GM12872 (cell line): ENCODE measurements around the gene ASB8.

Experiments used
- TF ChIP-seq, protein P1 (sequence below): IDR thresholded peaks from 3 replicates; pipeline ENCODE4 v1.5.1; 2011; ENCODE audit warnings: low read depth, mild to moderate bottlenecking, low read length, moderate library complexity; ENCODE audit not compliant: insufficient read depth

The ASB8 gene

DNA sequence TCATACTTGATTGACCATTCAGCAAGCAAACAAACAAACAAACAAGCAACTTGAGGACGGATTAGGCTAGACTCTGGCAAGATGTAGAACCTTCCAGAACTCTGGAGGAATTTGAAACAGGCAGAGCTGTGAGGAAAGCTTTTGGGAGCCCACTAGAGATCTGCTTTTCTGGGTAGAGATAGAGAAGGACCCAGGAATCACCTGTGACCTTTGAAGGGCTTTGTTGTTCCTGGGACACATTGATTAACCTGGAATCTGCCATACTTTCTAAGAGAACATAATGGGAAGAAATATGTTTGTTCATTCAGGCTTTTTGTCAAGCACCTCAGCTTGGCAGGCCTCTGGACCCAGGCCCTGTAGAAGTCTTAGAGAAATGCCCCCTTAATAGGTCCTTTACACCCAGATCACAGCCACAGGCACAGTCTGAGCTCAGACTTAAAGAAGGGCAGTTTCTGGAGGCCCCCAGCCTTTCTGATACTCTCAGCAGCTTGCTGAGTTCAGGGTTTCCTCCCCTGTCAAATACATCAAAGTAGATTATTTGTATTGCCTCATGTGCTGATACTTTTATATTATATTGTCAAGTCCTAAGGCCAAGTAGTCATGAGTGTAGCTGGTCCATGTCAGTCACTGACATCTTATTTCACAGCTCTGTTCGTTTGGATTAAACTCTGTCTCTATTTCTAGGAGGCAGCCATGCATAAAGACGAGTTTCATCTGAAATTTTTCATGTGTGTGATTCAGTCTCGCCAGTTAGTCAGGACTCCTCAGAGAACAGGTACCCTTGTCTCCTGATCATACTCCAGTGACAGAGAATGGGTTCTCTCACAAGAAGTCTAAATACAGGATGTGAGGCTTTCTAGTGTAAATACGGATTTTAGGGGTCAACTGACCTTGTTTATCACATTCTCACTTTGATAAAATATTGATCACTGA lies 50.4 kb downstream of the ASB8 start:
- TF ChIP-seq, protein P1, sequence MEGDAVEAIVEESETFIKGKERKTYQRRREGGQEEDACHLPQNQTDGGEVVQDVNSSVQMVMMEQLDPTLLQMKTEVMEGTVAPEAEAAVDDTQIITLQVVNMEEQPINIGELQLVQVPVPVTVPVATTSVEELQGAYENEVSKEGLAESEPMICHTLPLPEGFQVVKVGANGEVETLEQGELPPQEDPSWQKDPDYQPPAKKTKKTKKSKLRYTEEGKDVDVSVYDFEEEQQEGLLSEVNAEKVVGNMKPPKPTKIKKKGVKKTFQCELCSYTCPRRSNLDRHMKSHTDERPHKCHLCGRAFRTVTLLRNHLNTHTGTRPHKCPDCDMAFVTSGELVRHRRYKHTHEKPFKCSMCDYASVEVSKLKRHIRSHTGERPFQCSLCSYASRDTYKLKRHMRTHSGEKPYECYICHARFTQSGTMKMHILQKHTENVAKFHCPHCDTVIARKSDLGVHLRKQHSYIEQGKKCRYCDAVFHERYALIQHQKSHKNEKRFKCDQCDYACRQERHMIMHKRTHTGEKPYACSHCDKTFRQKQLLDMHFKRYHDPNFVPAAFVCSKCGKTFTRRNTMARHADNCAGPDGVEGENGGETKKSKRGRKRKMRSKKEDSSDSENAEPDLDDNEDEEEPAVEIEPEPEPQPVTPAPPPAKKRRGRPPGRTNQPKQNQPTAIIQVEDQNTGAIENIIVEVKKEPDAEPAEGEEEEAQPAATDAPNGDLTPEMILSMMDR, result no peak

DNA sequence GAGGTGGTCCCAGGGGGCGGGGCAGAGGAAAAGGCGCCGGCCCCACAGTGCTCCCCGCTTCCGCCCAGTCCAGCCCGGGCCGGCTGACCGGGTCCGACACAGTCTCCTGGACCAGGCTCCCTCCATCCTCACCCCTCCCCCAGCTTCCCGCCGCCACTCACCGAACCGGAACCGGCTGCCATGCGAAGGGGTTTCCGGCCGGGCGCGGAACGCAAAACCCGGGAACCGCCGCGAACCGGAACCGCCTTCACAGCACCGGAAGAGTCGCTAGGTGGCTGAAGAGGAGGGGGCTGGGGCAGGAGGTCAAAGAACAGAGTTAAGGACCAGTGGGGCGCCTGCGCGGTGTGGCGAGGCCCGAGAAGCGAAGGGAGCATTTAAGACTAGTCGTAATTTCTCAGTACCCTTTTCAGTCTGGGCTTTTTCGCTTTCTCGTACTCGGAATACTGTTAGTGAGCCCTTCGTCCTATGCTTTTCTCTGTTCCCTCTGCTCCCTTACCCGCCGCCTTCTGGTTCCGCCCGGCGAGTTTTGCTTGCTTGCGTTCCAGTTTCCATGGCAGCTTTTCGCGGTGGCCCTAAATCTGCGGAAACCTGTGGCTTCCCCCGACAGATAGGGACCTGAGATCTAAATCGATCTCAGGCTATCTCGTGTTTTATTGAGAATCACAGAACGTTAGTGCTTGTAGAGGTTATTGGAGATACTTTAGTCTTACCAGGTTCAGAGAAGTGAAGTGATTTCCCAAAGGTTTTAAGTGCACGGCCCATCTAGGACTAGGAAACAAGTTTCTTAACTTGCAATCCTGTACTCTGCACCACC lies 51.2 kb downstream of the ASB8 start, which contains the start of gene SENP1:
TSS of gene SENP1 (minus strand) at position 213 of the 814 bp plus-strand sequence. CDS start 4,607 bp downstream, outside the sequence.
- TF ChIP-seq, protein P1, result no peak

DNA sequence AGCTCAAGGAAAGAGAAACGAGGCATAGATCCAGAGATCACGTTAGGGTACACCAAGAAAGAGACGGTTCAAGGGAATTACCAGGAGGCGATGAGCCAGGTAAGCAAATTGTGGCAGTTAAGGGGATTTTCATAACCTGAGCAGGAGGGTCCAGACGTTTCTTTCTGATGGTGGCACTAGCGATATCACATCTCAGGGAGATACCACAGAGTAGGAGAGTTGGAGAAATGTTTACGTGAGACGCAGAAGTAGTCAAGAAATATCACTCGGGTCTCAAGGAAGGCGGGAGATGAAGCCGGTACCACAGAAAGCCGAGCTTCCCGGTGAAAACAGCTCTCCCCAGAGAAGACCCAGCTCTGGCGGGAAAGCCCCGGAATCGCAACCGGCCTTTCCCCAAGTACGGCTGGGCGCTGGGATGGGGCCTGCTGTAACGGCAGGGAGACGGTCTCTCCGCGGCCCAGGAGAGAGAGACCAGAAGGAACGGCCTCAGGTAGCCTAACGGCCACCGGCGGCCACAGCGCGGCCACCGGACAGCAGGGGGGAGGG lies 51.9 kb downstream of the ASB8 start:
- TF ChIP-seq, protein P1, result no peak

DNA sequence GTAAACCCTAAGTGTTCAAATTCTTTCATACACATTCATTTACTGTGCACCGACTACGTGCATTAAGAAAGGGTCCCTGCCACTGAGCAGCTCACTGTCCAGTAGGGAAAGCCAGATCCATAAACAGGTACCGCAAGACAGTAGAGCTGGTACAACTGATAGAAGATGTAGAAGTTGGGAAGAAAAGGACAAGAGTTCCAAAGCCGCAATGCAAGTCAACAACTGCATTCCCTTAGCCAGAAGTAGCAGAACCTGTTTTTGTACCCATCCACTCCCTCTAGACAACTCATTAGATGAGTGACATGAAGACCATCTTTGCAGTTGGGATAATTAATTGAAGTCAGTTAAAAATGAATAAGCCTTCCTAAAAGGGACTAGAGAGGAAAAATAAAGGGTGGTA lies 52.8 kb downstream of the ASB8 start:
- TF ChIP-seq, protein P1, result no peak
